ENCODE measurements around the gene C2CD2. TPM values are rescaled to one million over a fixed set of nuclear protein-coding genes. Genes with fewer than 3 reads are reported as not detected.

C2CD2 gene
- total and polyA plus RNA-seq, 2 donors (not counting 1 experiment from before 2014, with no cell fraction given) = 6.8 to 11.9 TPM

DNA sequence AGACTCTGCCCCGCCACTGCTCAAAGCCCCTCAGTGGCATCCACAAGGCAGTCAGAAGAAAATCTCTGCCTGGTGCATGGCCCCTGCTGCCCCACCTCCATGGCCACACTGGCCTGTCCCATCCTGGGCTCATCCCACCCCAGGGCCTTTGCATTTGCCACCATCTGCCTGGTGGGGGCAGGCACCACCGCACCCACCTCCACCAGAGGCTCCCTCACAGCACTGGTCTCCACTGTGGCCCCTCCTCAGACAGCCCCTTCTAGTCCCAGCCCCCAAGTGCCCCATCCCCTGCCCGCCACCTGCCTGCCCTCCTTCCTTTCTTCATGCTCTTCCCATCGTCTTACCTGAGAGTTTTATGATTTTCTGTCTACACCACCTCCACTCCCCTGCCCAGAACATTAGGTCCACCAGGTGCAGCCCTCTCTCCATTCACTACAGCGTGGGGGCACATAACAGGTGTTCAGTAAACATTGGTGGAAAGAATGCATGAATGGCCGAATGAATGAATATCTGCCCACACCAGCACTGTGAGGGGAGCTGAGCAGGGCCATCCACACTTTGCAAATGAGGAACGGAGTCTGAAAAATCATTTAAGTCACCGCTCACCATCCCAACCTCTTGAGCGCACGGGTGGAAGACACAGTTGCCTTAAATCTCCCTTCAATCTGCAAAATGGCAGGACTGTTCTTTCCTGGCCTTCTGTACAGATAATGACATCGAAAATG lies 76.7 kb downstream of the C2CD2 start:
- Histone ChIP-seq H3K27me3 (replicated peaks in 1 of 4; ENCODE audit: control extremely low read depth in 1 of 4, control insufficient read depth in 3 of 4, insufficient read depth in 4 of 4, low read length in 3 of 4) (no peaks in the 10 kb centered on the region), H3K4me3 (ENCODE audit: control extremely low read depth in 1 of 5, extremely low read depth in 1 of 5, insufficient read depth in 1 of 5, low read depth in 2 of 5, low read length in 4 of 5) (peak overlapping the region in 1 of 5 experiments; percentile 72), H2AFZ (ENCODE audit: insufficient read depth, low read depth, low read length, poor library complexity, severe bottlenecking) (no peak overlapping the region), H4K20me1 (ENCODE audit: control insufficient read depth, insufficient read depth, low read length, poor library complexity, severe bottlenecking) (peaks cover 32% of the 10 kb centered on the region), H3K4me1 (ENCODE audit: control insufficient read depth in 2 of 2, insufficient read depth in 2 of 2, low read length in 2 of 2) (peaks cover 13 to 21% of the 10 kb centered on the region in 2 donors), H3K4me2 (replicated peaks; ENCODE audit: low read depth, low read length, poor library complexity, severe bottlenecking) (peak overlapping the region; percentile 98), H3K79me2 (ENCODE audit: control insufficient read depth, insufficient read depth, low read length) (peaks cover 59% of the 10 kb centered on the region), H3K9ac (ENCODE audit: low read length) (peak overlapping the region; percentile 91), H3K27ac (ENCODE audit: low read length in 2 of 2) (no peak overlapping the region), H3K9me3 (ENCODE audit: control extremely low read depth in 1 of 3, control insufficient read depth in 2 of 3, insufficient read depth in 1 of 3, low read length in 2 of 3) (no peaks in the 10 kb centered on the region), H3K36me3 (replicated peaks in 1 of 2; ENCODE audit: control extremely low read depth in 1 of 2, control insufficient read depth in 1 of 2, extremely low read depth in 1 of 2, insufficient read depth in 2 of 2, low read length in 1 of 2) (peaks cover 0 to 6% of the 10 kb centered on the region in 2 experiments)
- intact Hi-C loops (cut with micrococcal nuclease) = no loop called here
- POLR2A ChIA-PET = interaction anchor here (0.5 to 1.3 kb wide), 4 partner anchors 8 to 1852 kb away, joined by 3 to 5 read pairs (median 4); no protein-coding TSS in a partner anchor
- TF ChIP-seq EZH2 (IDR thresholded peaks at IDR 0.05; ENCODE audit: borderline replicate concordance, insufficient read depth, low read depth, low read length, poor library complexity, severe bottlenecking) = no peak
- TF ChIP-seq, protein P1, sequence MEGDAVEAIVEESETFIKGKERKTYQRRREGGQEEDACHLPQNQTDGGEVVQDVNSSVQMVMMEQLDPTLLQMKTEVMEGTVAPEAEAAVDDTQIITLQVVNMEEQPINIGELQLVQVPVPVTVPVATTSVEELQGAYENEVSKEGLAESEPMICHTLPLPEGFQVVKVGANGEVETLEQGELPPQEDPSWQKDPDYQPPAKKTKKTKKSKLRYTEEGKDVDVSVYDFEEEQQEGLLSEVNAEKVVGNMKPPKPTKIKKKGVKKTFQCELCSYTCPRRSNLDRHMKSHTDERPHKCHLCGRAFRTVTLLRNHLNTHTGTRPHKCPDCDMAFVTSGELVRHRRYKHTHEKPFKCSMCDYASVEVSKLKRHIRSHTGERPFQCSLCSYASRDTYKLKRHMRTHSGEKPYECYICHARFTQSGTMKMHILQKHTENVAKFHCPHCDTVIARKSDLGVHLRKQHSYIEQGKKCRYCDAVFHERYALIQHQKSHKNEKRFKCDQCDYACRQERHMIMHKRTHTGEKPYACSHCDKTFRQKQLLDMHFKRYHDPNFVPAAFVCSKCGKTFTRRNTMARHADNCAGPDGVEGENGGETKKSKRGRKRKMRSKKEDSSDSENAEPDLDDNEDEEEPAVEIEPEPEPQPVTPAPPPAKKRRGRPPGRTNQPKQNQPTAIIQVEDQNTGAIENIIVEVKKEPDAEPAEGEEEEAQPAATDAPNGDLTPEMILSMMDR (IDR thresholded peaks at IDR 0.05) = no peak
- Mint-ChIP-seq H3K4me1 (peaks cover 36% of the 10 kb centered on the region), H3K27ac (peak overlapping the region; percentile 13), H3K9me3 (ENCODE audit: insufficient read depth) (no peaks in the 10 kb centered on the region), H3K27me3 (no peaks in the 10 kb centered on the region), H3K4me3 (peak overlapping the region; percentile 93)
- DNase-seq (no peak), ATAC-seq (ENCODE audit: low read depth) (no peak)
- 93% methylated on average over 9 of the region's 11 CpGs for WGBS (ENCODE audit: insufficient coverage)
- CTCF ChIA-PET = interaction anchor here (1.1 to 3.7 kb wide), 8 partner anchors 9 to 594 kb away, joined by 3 to 18 read pairs (median 6); no protein-coding TSS in a partner anchor

DNA sequence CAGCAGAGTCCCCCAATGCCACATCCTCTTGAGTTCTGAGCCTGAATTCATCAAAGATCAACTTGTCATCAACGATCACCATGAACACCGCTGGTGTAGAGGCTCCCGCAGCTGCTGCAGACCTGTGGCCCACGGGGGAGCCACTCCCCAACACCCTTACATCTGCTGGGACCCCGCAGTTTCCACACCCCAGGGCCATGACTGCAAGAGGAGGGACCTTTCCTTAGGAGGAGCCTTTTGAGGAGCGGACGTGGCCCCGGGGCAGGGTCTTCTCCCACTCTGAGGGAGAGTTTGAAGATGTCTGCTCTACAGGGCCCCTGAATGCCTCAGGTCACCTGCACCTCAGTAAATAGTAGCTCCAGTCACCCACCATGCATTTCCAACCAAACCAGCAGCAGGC lies 77.4 kb downstream of the C2CD2 start:
- peaks cover 35% of the 10 kb centered on the region for H4K20me1 ChIP-seq (ENCODE audit: control insufficient read depth, insufficient read depth, low read length, poor library complexity, severe bottlenecking)
- no peak overlapping the region for H3K9ac ChIP-seq (ENCODE audit: low read length)
- H3K9me3 ChIP-seq (ENCODE audit: control extremely low read depth in 1 of 3, control insufficient read depth in 2 of 3, insufficient read depth in 1 of 3, low read length in 2 of 3) = no peaks in the 10 kb centered on the region
- peaks cover 13 to 21% of the 10 kb centered on the region in 2 donors for H3K4me1 ChIP-seq (ENCODE audit: control insufficient read depth in 2 of 2, insufficient read depth in 2 of 2, low read length in 2 of 2)
- H3K4me2 ChIP-seq (replicated peaks; ENCODE audit: low read depth, low read length, poor library complexity, severe bottlenecking) = no peak overlapping the region
- H3K36me3 ChIP-seq (replicated peaks in 1 of 2; ENCODE audit: control extremely low read depth in 1 of 2, control insufficient read depth in 1 of 2, extremely low read depth in 1 of 2, insufficient read depth in 2 of 2, low read length in 1 of 2) = peaks cover 0 to 6% of the 10 kb centered on the region in 2 experiments
- WGBS (ENCODE audit: insufficient coverage) = 82% methylated on average over 3 of the region's 8 CpGs
- H2AFZ ChIP-seq (ENCODE audit: insufficient read depth, low read depth, low read length, poor library complexity, severe bottlenecking) = no peak overlapping the region
- H3K9me3 Mint-ChIP-seq (ENCODE audit: insufficient read depth) = no peaks in the 10 kb centered on the region
- no peak overlapping the region for H3K27ac Mint-ChIP-seq
- ATAC-seq (ENCODE audit: low read depth) (no peak), DNase-seq (no peak)
- POLR2A ChIA-PET = no interaction called here
- H3K27me3 ChIP-seq (replicated peaks in 1 of 4; ENCODE audit: control extremely low read depth in 1 of 4, control insufficient read depth in 3 of 4, insufficient read depth in 4 of 4, low read length in 3 of 4) = no peaks in the 10 kb centered on the region
- no peak overlapping the region for H3K4me3 ChIP-seq (ENCODE audit: control extremely low read depth in 1 of 5, extremely low read depth in 1 of 5, insufficient read depth in 1 of 5, low read depth in 2 of 5, low read length in 4 of 5)
- CTCF ChIA-PET = interaction anchor here (3.7 kb wide), 1 partner anchor 241 kb away, joined by 18 read pairs; no protein-coding TSS in a partner anchor
- no peak overlapping the region for H3K27ac ChIP-seq (ENCODE audit: low read length in 2 of 2)
- H3K79me2 ChIP-seq (ENCODE audit: control insufficient read depth, insufficient read depth, low read length) = peaks cover 66% of the 10 kb centered on the region
- peaks cover 38% of the 10 kb centered on the region for H3K4me1 Mint-ChIP-seq
- H3K4me3 Mint-ChIP-seq = peak overlapping the region; percentile 93
- H3K27me3 Mint-ChIP-seq = no peaks in the 10 kb centered on the region
- intact Hi-C loops (cut with micrococcal nuclease) = no loop called here
- TF ChIP-seq EZH2 (IDR thresholded peaks at IDR 0.05; ENCODE audit: borderline replicate concordance, insufficient read depth, low read depth, low read length, poor library complexity, severe bottlenecking) = no peak
- TF ChIP-seq, protein P1 (IDR thresholded peaks at IDR 0.05) = no peak
